Sigmoid colon (tissue), 7 donors: ENCODE measurements around the gene NAT9. TPM values are rescaled to one million over a fixed set of nuclear protein-coding genes. Genes with fewer than 3 reads are reported as not detected.

Source experiments
- DNase-seq: peaks from one replicate; pipeline ENCODE4 v3.0.0-alpha.2; 2019
- H3K27ac ChIP-seq, 4 donors: fragments of 200-600 bp; sonication (generic); one replicate each; pipeline ENCODE4 v1.5.1; 2016 to 2019; ENCODE audit warnings: mild to moderate bottlenecking in 1 of 4
- H3K27me3 ChIP-seq, 3 donors: fragments of 200-600 bp; sonication (generic); one replicate each; pipeline ENCODE4 v1.5.1; 2019; ENCODE audit warnings: mild to moderate bottlenecking in 1 of 3
- H3K36me3 ChIP-seq, 4 donors: fragments of 200-600 bp; sonication (generic); one replicate each; pipeline ENCODE4 v1.5.1; 2016 to 2019
- H3K4me1 ChIP-seq, 4 donors: fragments of 200-600 bp; sonication (generic); one replicate each; pipeline ENCODE4 v1.5.1; 2017 to 2019
- H3K4me3 ChIP-seq, 4 donors: fragments of 200-600 bp; sonication (generic); one replicate each; pipeline ENCODE4 v1.5.1; 2017 to 2019; ENCODE audit warnings: mild to moderate bottlenecking in 2 of 4, moderate library complexity in 1 of 4
- H3K9me3 ChIP-seq, 4 donors: fragments of 200-600 bp in 3 of 4; sonication (generic) in 3 of 4; one replicate each; pipeline versions ENCODE4 v1.5.1 to v1.6.1; 2013 to 2019
- EP300 ChIP-seq, 4 donors: sonication (generic); formaldehyde crosslinking; IDR thresholded peaks; one replicate each; pipeline ENCODE4 v1.6.1; 2017; ENCODE audit warnings: antibody characterized with exemption in 4 of 4
- POLR2A ChIP-seq, 2 donors: fragments of 450-650 bp; IDR thresholded peaks; one replicate each; pipeline ENCODE4 v1.6.1; 2016; ENCODE audit warnings: antibody characterized with exemption in 2 of 2, mild to moderate bottlenecking in 2 of 2, moderate library complexity in 2 of 2
- POLR2AphosphoS5 ChIP-seq, 4 donors: sonication (generic); formaldehyde crosslinking; IDR thresholded peaks; one replicate each; pipeline ENCODE4 v1.6.1; 2017; ENCODE audit warnings: antibody characterized with exemption in 4 of 4
- WGBS, 2 donors: extraction: QIAGEN DNeasy Blood & Tissue Kit; methylation state at CpG; one replicate each; pipeline ENCODE4 v1.1.7; 2013; 5-methylcytosine and 5-hydroxymethylcytosine counted together
- intact Hi-C: fragments of 100-400 bp; cut with DNase I; formaldehyde crosslinking; loops from one replicate; pipeline ENCODE4 v1.15.1; 2023
- polyA plus RNA-seq, 3 donors: library from polyadenylated mRNA; stranded (reverse); fragments of 200-250 nt; gene quantifications; one replicate each; pipeline ENCODE4 v1.2.3, GENCODE V29; 2013
- total RNA-seq, 4 donors: library from RNA; depleted of rRNA; stranded (reverse); fragments of >200 nt; gene quantifications; one replicate each; pipeline ENCODE4 v1.1.0, GENCODE V29; 2016
- TF ChIP-seq, protein P1 (sequence below), 4 experiments: fragments of 450-650 bp in 3 of 4; fragments of 200-600 bp in 1 of 4; IDR thresholded peaks; one replicate each; pipeline ENCODE4 v1.5.1; 2016 to 2019; ENCODE audit warnings: antibody characterized with exemption in 4 of 4, mild to moderate bottlenecking in 3 of 4, moderate library complexity in 2 of 4
- donor health status: healthy with polysubstance abuse.
- donor health status: Bipolar disorder and iron deficiency.
- donor health status: healthy.

The NAT9 gene
- total and polyA plus RNA-seq, 7 donors: 11.3 to 36.4 (median 16.1) TPM

DNA sequence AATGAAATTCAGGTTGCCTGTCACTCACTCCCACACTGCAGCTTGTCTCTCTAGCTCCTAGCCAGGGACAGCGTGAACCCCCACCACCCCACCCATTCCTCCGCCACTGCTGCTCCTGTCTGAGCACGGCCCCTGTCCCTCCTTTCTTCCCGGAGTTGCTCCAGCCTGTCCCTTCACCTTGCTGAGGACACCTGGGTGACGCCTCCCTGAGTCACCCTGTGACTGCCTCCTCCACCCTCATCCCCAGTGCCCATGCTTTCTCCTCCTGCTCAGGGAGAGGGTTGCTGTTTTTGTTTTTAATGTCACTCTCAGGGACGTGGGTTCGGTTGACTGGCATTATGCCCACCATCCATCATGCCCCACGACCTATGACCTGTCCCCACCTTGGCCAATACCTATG lies 25.8 kb upstream of the NAT9 start:
- intact Hi-C loops: no loop called here
- 87 to 96% methylated on average over 8 of the region's 8 CpGs for whole genome bisulfite sequencing, 2 donors
- H3K36me3 ChIP-seq: peaks cover 0 to 45% (median 8%) of the 10 kb centered on the region in 4 donors

DNA sequence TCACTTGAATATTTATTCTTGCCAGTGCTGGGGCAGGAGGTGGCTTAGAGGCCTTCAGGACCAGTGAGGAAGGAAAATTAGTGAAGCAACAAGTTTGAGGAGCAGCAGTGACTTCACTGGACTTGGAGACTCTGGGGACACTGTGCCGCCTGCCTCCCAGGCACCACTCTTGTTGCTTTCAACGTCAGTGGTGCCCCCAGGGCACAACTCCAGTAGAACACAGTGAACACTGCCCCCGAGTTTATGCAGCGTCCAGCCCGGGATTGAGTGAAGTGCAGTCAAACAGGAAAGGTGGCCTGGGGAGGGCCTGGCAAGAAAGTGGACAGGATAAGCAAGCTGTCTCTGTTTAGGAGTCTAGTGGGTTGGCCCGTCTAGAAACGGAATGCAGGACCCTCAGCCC lies 24.4 kb upstream of the NAT9 start:
- no peak for TF ChIP-seq EP300 (IDR thresholded peaks at IDR 0.05)
- TF ChIP-seq, protein P1, sequence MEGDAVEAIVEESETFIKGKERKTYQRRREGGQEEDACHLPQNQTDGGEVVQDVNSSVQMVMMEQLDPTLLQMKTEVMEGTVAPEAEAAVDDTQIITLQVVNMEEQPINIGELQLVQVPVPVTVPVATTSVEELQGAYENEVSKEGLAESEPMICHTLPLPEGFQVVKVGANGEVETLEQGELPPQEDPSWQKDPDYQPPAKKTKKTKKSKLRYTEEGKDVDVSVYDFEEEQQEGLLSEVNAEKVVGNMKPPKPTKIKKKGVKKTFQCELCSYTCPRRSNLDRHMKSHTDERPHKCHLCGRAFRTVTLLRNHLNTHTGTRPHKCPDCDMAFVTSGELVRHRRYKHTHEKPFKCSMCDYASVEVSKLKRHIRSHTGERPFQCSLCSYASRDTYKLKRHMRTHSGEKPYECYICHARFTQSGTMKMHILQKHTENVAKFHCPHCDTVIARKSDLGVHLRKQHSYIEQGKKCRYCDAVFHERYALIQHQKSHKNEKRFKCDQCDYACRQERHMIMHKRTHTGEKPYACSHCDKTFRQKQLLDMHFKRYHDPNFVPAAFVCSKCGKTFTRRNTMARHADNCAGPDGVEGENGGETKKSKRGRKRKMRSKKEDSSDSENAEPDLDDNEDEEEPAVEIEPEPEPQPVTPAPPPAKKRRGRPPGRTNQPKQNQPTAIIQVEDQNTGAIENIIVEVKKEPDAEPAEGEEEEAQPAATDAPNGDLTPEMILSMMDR (IDR thresholded peaks at IDR 0.05): no peak
- TF ChIP-seq POLR2AphosphoS5 (IDR thresholded peaks at IDR 0.05): no peak
- no peak for TF ChIP-seq POLR2A (IDR thresholded peaks at IDR 0.05)
- WGBS, 2 donors: 91% methylated on average over 7 of the region's 7 CpGs
- Histone ChIP-seq H3K27me3 (no peaks in the 10 kb centered on the region), H3K36me3 (peaks cover 0 to 57% (median 17%) of the 10 kb centered on the region in 4 donors), H3K9me3 (no peaks in the 10 kb centered on the region), H3K27ac (no peak overlapping the region), H3K4me1 (peaks cover 0 to 21% (median 20%) of the 10 kb centered on the region in 4 donors), H3K4me3 (no peak overlapping the region)
- no peak for DNase-seq
- intact Hi-C loops: no loop called here

More for the DNA sequence above, 25.8 kb upstream of the NAT9 start:
- Histone ChIP-seq H3K27ac (no peak overlapping the region), H3K9me3 (no peaks in the 10 kb centered on the region), H3K27me3 (no peaks in the 10 kb centered on the region), H3K4me3 (no peak overlapping the region), H3K4me1 (peaks cover 0 to 21% (median 20%) of the 10 kb centered on the region in 4 donors)
- no peak for DNase-seq
- TF ChIP-seq, protein P1 (IDR thresholded peaks at IDR 0.05): no peak
- TF ChIP-seq EP300 (IDR thresholded peaks at IDR 0.05) (no peak), POLR2AphosphoS5 (IDR thresholded peaks at IDR 0.05) (no peak), POLR2A (IDR thresholded peaks at IDR 0.05) (no peak)

DNA sequence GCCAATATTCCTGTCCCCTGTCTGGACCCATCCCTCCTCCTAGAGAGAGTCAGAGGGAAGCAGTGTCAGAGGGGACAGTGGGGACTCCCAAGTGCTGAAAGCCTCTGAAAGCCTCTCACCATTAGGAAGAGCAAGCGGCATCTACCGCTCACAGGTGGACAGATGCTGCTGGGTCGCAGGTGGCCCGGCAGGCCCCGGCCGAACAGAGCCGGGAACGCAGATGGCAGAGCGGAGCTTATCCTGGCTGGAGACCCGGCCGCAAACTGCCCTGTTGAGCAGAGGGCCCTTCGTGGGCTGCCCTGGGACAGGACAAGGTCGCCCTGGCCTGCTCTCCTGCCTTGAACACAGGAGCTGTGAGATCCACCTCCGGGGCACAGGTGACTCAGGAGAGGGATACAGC lies 23.0 kb upstream of the NAT9 start:
- intact Hi-C loops: no loop called here
- H3K27ac ChIP-seq: no peak overlapping the region
- no peak for TF ChIP-seq POLR2A (IDR thresholded peaks at IDR 0.05)
- no peak for TF ChIP-seq POLR2AphosphoS5 (IDR thresholded peaks at IDR 0.05)
- TF ChIP-seq EP300 (IDR thresholded peaks at IDR 0.05): no peak
- TF ChIP-seq, protein P1 (IDR thresholded peaks at IDR 0.05): no peak
- 97% methylated on average over 14 of the region's 14 CpGs for WGBS, 2 donors
- peaks cover 0 to 72% (median 24%) of the 10 kb centered on the region in 4 donors for H3K36me3 ChIP-seq
- H3K9me3 ChIP-seq: no peaks in the 10 kb centered on the region
- no peaks in the 10 kb centered on the region for H3K27me3 ChIP-seq
- peaks cover 0 to 14% (median 12%) of the 10 kb centered on the region in 4 donors for H3K4me1 ChIP-seq
- no peak overlapping the region for H3K4me3 ChIP-seq
- no peak for DNase-seq

DNA sequence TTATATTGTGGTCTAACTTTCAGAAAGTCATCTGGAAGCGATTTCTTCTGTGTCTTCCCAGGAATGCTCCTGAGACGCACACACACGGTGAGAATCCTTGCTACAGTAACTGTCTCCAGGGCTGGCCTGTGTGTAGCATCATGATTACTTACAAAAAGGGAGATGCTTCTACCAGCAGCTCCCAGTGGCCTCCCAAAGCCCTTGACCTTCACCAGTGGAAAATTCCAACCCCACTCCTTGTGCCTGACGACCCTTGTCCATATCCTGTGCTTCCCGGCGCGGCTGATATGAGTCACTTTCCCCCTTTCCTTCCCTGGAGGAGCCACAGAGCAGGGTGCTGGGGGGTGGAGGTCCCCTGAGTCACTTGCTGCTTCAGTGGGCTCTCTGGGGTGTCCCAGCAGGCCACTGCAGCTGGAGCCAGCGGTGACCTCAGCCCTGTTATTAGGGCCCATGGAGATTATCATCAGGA lies 22.1 kb upstream of the NAT9 start:
- intact Hi-C loops: no loop called here
- H3K4me1 ChIP-seq: peaks cover 0 to 6% (median 5%) of the 10 kb centered on the region in 4 donors
- WGBS, 2 donors: 93 to 94% methylated on average over 8 of the region's 8 CpGs
- no peaks in the 10 kb centered on the region for H3K9me3 ChIP-seq
- H3K27me3 ChIP-seq: no peaks in the 10 kb centered on the region
- DNase-seq: no peak
- no peak overlapping the region for H3K27ac ChIP-seq
- no peak for TF ChIP-seq POLR2A (IDR thresholded peaks at IDR 0.05)
- no peak for TF ChIP-seq EP300 (IDR thresholded peaks at IDR 0.05)
- TF ChIP-seq, protein P1 (IDR thresholded peaks at IDR 0.05): no peak
- TF ChIP-seq POLR2AphosphoS5 (IDR thresholded peaks at IDR 0.05): no peak
- peaks cover 0 to 80% (median 24%) of the 10 kb centered on the region in 4 donors for H3K36me3 ChIP-seq
- H3K4me3 ChIP-seq: no peak overlapping the region

DNA sequence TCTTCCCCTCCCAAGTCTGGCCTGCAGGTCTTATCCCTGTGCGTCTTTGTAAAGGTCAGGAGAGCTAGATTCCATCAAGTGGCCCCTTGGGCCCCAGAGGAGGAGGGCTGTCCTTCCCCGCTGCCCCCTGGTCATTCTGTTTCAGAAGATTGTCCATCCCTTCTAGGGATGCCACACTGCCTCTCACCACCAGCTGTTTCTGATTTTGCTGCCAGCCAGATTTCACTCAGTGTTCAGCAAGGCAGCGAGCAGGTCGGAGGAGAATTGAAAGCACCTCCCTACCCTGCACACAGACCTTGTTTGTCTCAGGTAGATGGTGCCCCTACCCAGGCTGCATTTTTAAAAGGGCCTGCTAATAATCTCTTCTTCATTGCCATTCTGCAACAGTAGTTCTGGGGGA lies 21.7 kb upstream of the NAT9 start:
- TF ChIP-seq POLR2A (IDR thresholded peaks at IDR 0.05): no peak
- TF ChIP-seq POLR2AphosphoS5 (IDR thresholded peaks at IDR 0.05): no peak
- TF ChIP-seq, protein P1 (IDR thresholded peaks at IDR 0.05): no peak
- no peak for TF ChIP-seq EP300 (IDR thresholded peaks at IDR 0.05)
- intact Hi-C loops: no loop called here

More for the DNA sequence above, 21.7 kb upstream of the NAT9 start:
- Histone ChIP-seq H3K27me3 (no peaks in the 10 kb centered on the region), H3K9me3 (no peaks in the 10 kb centered on the region), H3K27ac (no peak overlapping the region), H3K4me3 (no peak overlapping the region), H3K4me1 (peaks cover 0 to 1% (median under 1%) of the 10 kb centered on the region in 4 donors), H3K36me3 (peaks cover 0 to 83% (median 24%) of the 10 kb centered on the region in 4 donors)
- DNase-seq: no peak
- WGBS, 2 donors: 95 to 96% methylated on average over 4 of the region's 4 CpGs
